A549 (cell line): ENCODE data around the gene PSEN2. TPM values are rescaled to one million over a fixed set of nuclear protein-coding genes. Genes with fewer than 3 reads are reported as not detected.

Source experiments
- ATAC-seq, 2 experiments: fragments of 200-7000 bp in 1 of 2; fragments of >200 bp in 1 of 2; cut with Nextera tagmentation in 1 of 2; cut with Tn5 transposase in 1 of 2; 3 replicates each; pipeline versions ENCODE4 v1.8.0 to v1.9.1; 2018 to 2020; ENCODE audit warnings: mild to moderate bottlenecking in 1 of 2, moderate library complexity in 1 of 2
- CTCF ChIA-PET: fragments of 300-600 bp; sonication (Branson Sonifier 250); formaldehyde crosslinking; extraction: SDS; loops from one replicate; lab custom pipeline; 2021; ENCODE audit warnings: antibody characterized with exemption, inconsistent platforms; lab: Yijun Ruan, JAX
- POLR2A ChIA-PET: fragments of 350-600 bp; formaldehyde crosslinking; extraction: SDS; loops from one replicate; lab custom pipeline; 2021; ENCODE audit warnings: antibody characterized with exemption, inconsistent platforms; lab: Yijun Ruan, JAX
- DNase-seq, 2 experiments: peaks; one replicate each; pipeline versions ENCODE4 v3.0.0 to v3.0.0-alpha.2; 2011 to 2016; ENCODE audit warnings: low read depth in 1 of 2, low spot score in 1 of 2
- FAIRE-seq: peaks from 2 replicates; lab custom pipeline; 2011; peaks lifted over from hg19 to GRCh38; lab: Jason Lieb, UNC
- H3K27ac ChIP-seq, 2 experiments: fragments of >200 bp; sonication (Bioruptor Twin); formaldehyde crosslinking; 3 replicates each; pipeline ENCODE4 v1.5.1; 2016 to 2017
- H3K4me1 ChIP-seq: fragments of >200 bp; sonication (Bioruptor Twin); formaldehyde crosslinking; 3 replicates; pipeline ENCODE4 v1.6.1; 2016
- H3K4me2 ChIP-seq: fragments of >200 bp; sonication (Bioruptor Twin); formaldehyde crosslinking; 3 replicates; pipeline ENCODE4 v1.6.1; 2016
- H3K4me3 ChIP-seq: fragments of >200 bp; sonication (Bioruptor Twin); formaldehyde crosslinking; 3 replicates; pipeline ENCODE4 v1.5.1; 2016
- H3K9me3 ChIP-seq: fragments of >200 bp; sonication (Bioruptor Twin); formaldehyde crosslinking; 3 replicates; pipeline ENCODE4 v1.6.1; 2016
- ATOH8 ChIP-seq: fragments of 250-450 bp; sonication (Bioruptor Pico); IDR thresholded peaks from 2 replicates; pipeline ENCODE4 v1.5.0; 2020; ENCODE audit warnings: low read depth, mild to moderate bottlenecking, moderate library complexity
- BHLHE40 ChIP-seq: IDR thresholded peaks from 2 replicates; pipeline ENCODE4 v1.6.1; 2012; ENCODE audit warnings: low read depth, low read length, inconsistent platforms
- CBX8 ChIP-seq: fragments of 200-600 bp; sonication (generic); IDR thresholded peaks from 2 replicates; pipeline ENCODE4 v1.6.1; 2016
- CEBPB ChIP-seq, 2 experiments: fragments of >200 bp in 1 of 2; sonication (Bioruptor Twin) in 1 of 2; formaldehyde crosslinking in 1 of 2; IDR thresholded peaks; 2 replicates each; pipeline ENCODE4 v1.6.1; 2012 to 2016
- E2F6 ChIP-seq: IDR thresholded peaks from 2 replicates; pipeline ENCODE4 v1.6.1; 2012; ENCODE audit warnings: low read depth, borderline replicate concordance
- EHF ChIP-seq: fragments of 250-450 bp; sonication (Bioruptor Pico); IDR thresholded peaks from 2 replicates; pipeline ENCODE4 v1.5.0; 2020; ENCODE audit warnings: mild to moderate bottlenecking
- ELK1 ChIP-seq: fragments of 150-350 bp; IDR thresholded peaks from 2 replicates; pipeline ENCODE4 v1.6.1; 2014; ENCODE audit warnings: low read depth, mild to moderate bottlenecking, low read length
- ESRRA ChIP-seq: fragments of 150-350 bp; IDR thresholded peaks from 2 replicates; pipeline ENCODE4 v1.6.1; 2014; ENCODE audit warnings: mild to moderate bottlenecking, low read length, borderline replicate concordance
- HDAC2 ChIP-seq: fragments of 200-600 bp; sonication (generic); IDR thresholded peaks from 2 replicates; pipeline ENCODE4 v1.6.1; 2016
- HOXB13 ChIP-seq: fragments of 250-450 bp; sonication (Bioruptor Pico); IDR thresholded peaks from 2 replicates; pipeline ENCODE4 v1.5.0; 2020; ENCODE audit warnings: low read depth, mild to moderate bottlenecking, moderate library complexity
- JUN ChIP-seq, 2 experiments: fragments of >200 bp; sonication (Bioruptor Twin); formaldehyde crosslinking; IDR thresholded peaks; 2 replicates in 1 of 2; 3 replicates in 1 of 2; pipeline ENCODE4 v1.6.1; 2016 to 2017
- JUNB ChIP-seq: fragments of >200 bp; sonication (Bioruptor Twin); formaldehyde crosslinking; IDR thresholded peaks from 2 replicates; pipeline ENCODE4 v1.6.1; 2016
- KDM5A ChIP-seq: fragments of 200-600 bp; sonication (generic); IDR thresholded peaks from 2 replicates; pipeline ENCODE4 v1.6.1; 2016; ENCODE audit warnings: antibody characterized with exemption, mild to moderate bottlenecking
- MAFK ChIP-seq: fragments of 450-650 bp; IDR thresholded peaks from 2 replicates; pipeline ENCODE4 v1.6.1; 2014; ENCODE audit not compliant: partially characterized antibody
- MAX ChIP-seq: IDR thresholded peaks from 2 replicates; pipeline ENCODE4 v1.6.1; 2012
- MYC ChIP-seq: IDR thresholded peaks from 2 replicates; pipeline ENCODE4 v1.6.1; 2012; ENCODE audit warnings: mild to moderate bottlenecking, inconsistent platforms, low read length, improper control_type of control experiment, borderline replicate concordance
- PHF8 ChIP-seq: fragments of 200-600 bp; sonication (generic); IDR thresholded peaks from 2 replicates; pipeline ENCODE4 v1.6.1; 2016; ENCODE audit warnings: low read depth, mild to moderate bottlenecking, antibody characterized with exemption, moderate library complexity, borderline replicate concordance
- POLR2A ChIP-seq: IDR thresholded peaks from 2 replicates; pipeline ENCODE4 v1.6.1; 2012; ENCODE audit warnings: mild to moderate bottlenecking, low read length
- RAD21 ChIP-seq, 2 experiments: fragments of >200 bp in 1 of 2; sonication (Bioruptor Twin) in 1 of 2; formaldehyde crosslinking in 1 of 2; IDR thresholded peaks in 1 of 2; conservative IDR thresholded peaks in 1 of 2; 2 replicates in 1 of 2; 3 replicates in 1 of 2; pipeline ENCODE4 v1.6.1; 2012 to 2018; ENCODE audit warnings: inconsistent platforms in 1 of 2
- RCOR1 ChIP-seq: fragments of 150-350 bp; IDR thresholded peaks from 2 replicates; pipeline ENCODE4 v1.6.1; 2014; ENCODE audit warnings: antibody characterized with exemption, low read length, low read depth
- REST ChIP-seq: fragments of 200-600 bp; sonication (generic); IDR thresholded peaks from 2 replicates; pipeline ENCODE4 v1.6.1; 2016; ENCODE audit warnings: antibody characterized with exemption, mild to moderate bottlenecking, moderate library complexity
- SREBF2 ChIP-seq: fragments of 450-650 bp; IDR thresholded peaks from 2 replicates; pipeline ENCODE4 v1.6.1; 2014; ENCODE audit warnings: mild to moderate bottlenecking, moderate library complexity
- TP53 ChIP-seq: fragments of 250-450 bp; sonication (Bioruptor Pico); IDR thresholded peaks from 2 replicates; pipeline ENCODE4 v1.5.0; 2021; ENCODE audit warnings: mild to moderate bottlenecking, moderate library complexity
- ZC3H11A ChIP-seq: fragments of 450-650 bp; IDR thresholded peaks from 2 replicates; pipeline ENCODE4 v1.6.1; 2014; ENCODE audit warnings: antibody characterized with exemption, mild to moderate bottlenecking
- WGBS: methylation state at CpG from one replicate; pipeline ENCODE4 v1.1.6; 2017; ENCODE audit errors: missing lambda C conversion rate; 5-methylcytosine and 5-hydroxymethylcytosine counted together
- polyA plus RNA-seq, 4 experiments: library from polyadenylated mRNA; depleted of rRNA in 3 of 4; stranded (reverse); fragments of >200 nt; fragmentation: RNase III in 1 of 4; extraction: RNeasy Plus Mini Kit Qiagen cat#74134 plus additional on column Dnase treatment in 1 of 4; gene quantifications; 2 replicates in 3 of 4; 3 replicates in 1 of 4; pipeline ENCODE4 v1.2.3, GENCODE V29; 2011 to 2017

The PSEN2 gene
- polyA plus RNA-seq, 2 of the 4 experiments (the other 2 are of a cell fraction) = 23.4 to 24.2 TPM

GRCh38 chr1:226915672-226915995 is 45.2 kb downstream of the PSEN2 start:
- ChIA-PET POLR2A (no interaction called here), CTCF (no interaction called here)
- 33% methylated on average over 3 of the region's 3 CpGs for WGBS
- DNase-seq (no peak), FAIRE-seq (no peak), ATAC-seq (no peak)
- H3K27ac ChIP-seq = no peak overlapping the region
- no peak overlapping the region for H3K4me2 ChIP-seq
- H3K4me3 ChIP-seq = no peak overlapping the region
- no peaks in the 10 kb centered on the region for H3K9me3 ChIP-seq
- no peaks in the 10 kb centered on the region for H3K4me1 ChIP-seq
- TF ChIP-seq E2F6 = no peak
- no peak for TF ChIP-seq JUNB
- TF ChIP-seq ESRRA = no peak
- no peak for TF ChIP-seq POLR2A
- TF ChIP-seq MAFK = no peak
- TF ChIP-seq ELK1 = no peak
- TF ChIP-seq ATOH8 (CRISPR knock-in tag) = no peak
- no peak for TF ChIP-seq MAX
- TF ChIP-seq ZC3H11A = no peak
- TF ChIP-seq MYC = no peak
- no peak for TF ChIP-seq JUN (IDR thresholded peaks at IDR 0.05)
- no peak for TF ChIP-seq RCOR1
- TF ChIP-seq PHF8 = no peak
- TF ChIP-seq REST = no peak
- TF ChIP-seq SREBF2 = no peak

GRCh38 chr1:226916497-226916896 is 46.1 kb downstream of the PSEN2 start:
- CTCF ChIA-PET = no interaction called here
- WGBS = 69% methylated on average over 2 of the region's 2 CpGs
- no peak overlapping the region for H3K4me2 ChIP-seq
- TF ChIP-seq HOXB13 (CRISPR knock-in tag) (no peak), MAFK (peak; percentile 57)
- TF ChIP-seq, all 56 proteins: peak for 1
- POLR2A ChIA-PET = no interaction called here
- H3K4me3 ChIP-seq = no peak overlapping the region
- DNase-seq (no peak), ATAC-seq (no peak), FAIRE-seq (no peak)
- no peaks in the 10 kb centered on the region for H3K9me3 ChIP-seq
- H3K27ac ChIP-seq = no peak overlapping the region
- H3K4me1 ChIP-seq = no peaks in the 10 kb centered on the region

GRCh38 chr1:226919587-226919986 is 49.2 kb downstream of the PSEN2 start:
- FAIRE-seq = no peak
- Histone ChIP-seq H3K4me1 (no peaks in the 10 kb centered on the region), H3K27ac (no peak overlapping the region), H3K4me2 (no peak overlapping the region), H3K4me3 (no peak overlapping the region), H3K9me3 (no peaks in the 10 kb centered on the region)
- WGBS = 89% methylated on average over 5 of the region's 5 CpGs
- POLR2A ChIA-PET = no interaction called here
- CTCF ChIA-PET = no interaction called here
- no peak for ATAC-seq
- no peak for DNase-seq
- TF ChIP-seq SREBF2 (no peak), RAD21 (conservative IDR thresholded peaks at IDR 0.05 in 1 of 2, IDR thresholded peaks at IDR 0.05 in 1 of 2) (no peak), REST (no peak), JUN (IDR thresholded peaks at IDR 0.05) (no peak), TP53 (no peak), CEBPB (IDR thresholded peaks at IDR 0.05) (no peak), EHF (CRISPR knock-in tag) (no peak), BHLHE40 (no peak), ATOH8 (CRISPR knock-in tag) (no peak), HOXB13 (CRISPR knock-in tag) (no peak), HDAC2 (no peak), ZC3H11A (no peak), CBX8 (no peak), KDM5A (no peak)
